Mesenchymal stem cell (in vitro differentiated cells and primary cell): ENCODE data around the gene HEG1.
"Not testable (repeated sequence)": the region's sequence is repeated elsewhere in the genome, so short reads cannot be mapped to it uniquely, and the experiment has no call there.

Experiments
- DNase-seq: peaks from one replicate; pipeline ENCODE4 v3.0.0-alpha.2; 2013
- H2AFZ ChIP-seq: one replicate; pipeline ENCODE4 v1.6.1; 2013; ENCODE audit warnings: low read depth, mild to moderate bottlenecking, control low read depth, inconsistent platforms, low read length, moderate library complexity
- H2AK5ac ChIP-seq: 2 replicates; pipeline ENCODE4 v1.6.1; 2013; ENCODE audit warnings: low read length, moderate library complexity, mild to moderate bottlenecking, inconsistent platforms; ENCODE audit not compliant: severe bottlenecking
- H2BK120ac ChIP-seq: one replicate; pipeline ENCODE4 v1.6.1; 2013; ENCODE audit warnings: low read depth, mild to moderate bottlenecking, inconsistent platforms, low read length, moderate library complexity
- H2BK12ac ChIP-seq, 2 experiments: one replicate each; pipeline ENCODE4 v1.6.1; 2013; ENCODE audit warnings: inconsistent platforms in 2 of 2, low read length in 2 of 2, mild to moderate bottlenecking in 2 of 2, moderate library complexity in 2 of 2, control low read depth in 1 of 2
- H2BK15ac ChIP-seq: one replicate; pipeline ENCODE4 v1.6.1; 2013; ENCODE audit warnings: mild to moderate bottlenecking, low read depth, inconsistent platforms; ENCODE audit not compliant: poor library complexity, severe bottlenecking
- H2BK5ac ChIP-seq: 2 replicates; pipeline ENCODE4 v1.6.1; 2013; ENCODE audit warnings: low read depth, mild to moderate bottlenecking, low read length, control low read depth, inconsistent platforms; ENCODE audit not compliant: poor library complexity, severe bottlenecking
- H3K14ac ChIP-seq, 2 experiments: one replicate each; pipeline ENCODE4 v1.6.1; 2013; ENCODE audit warnings: inconsistent platforms in 2 of 2, low read length in 2 of 2, control low read depth in 1 of 2, mild to moderate bottlenecking in 1 of 2, moderate library complexity in 1 of 2
- H3K18ac ChIP-seq, 2 experiments: one replicate each; pipeline ENCODE4 v1.6.1; 2013; ENCODE audit warnings: inconsistent platforms in 2 of 2, low read length in 2 of 2, control low read depth in 1 of 2, low read depth in 1 of 2, mild to moderate bottlenecking in 1 of 2
- H3K23ac ChIP-seq, 2 experiments: one replicate each; pipeline ENCODE4 v1.6.1; 2013; ENCODE audit warnings: inconsistent platforms in 2 of 2, low read length in 2 of 2, mild to moderate bottlenecking in 2 of 2, moderate library complexity in 2 of 2, control low read depth in 1 of 2
- H3K27ac ChIP-seq: 2 replicates; pipeline ENCODE4 v1.5.1; 2013; ENCODE audit warnings: mild to moderate bottlenecking, moderate library complexity, low read length, control low read depth, inconsistent platforms; ENCODE audit not compliant: poor library complexity, severe bottlenecking
- H3K27me3 ChIP-seq, 2 experiments: 2 replicates each; pipeline versions ENCODE4 v1.6.1 to v1.7.0; 2013; ENCODE audit warnings: low read length in 2 of 2, mild to moderate bottlenecking in 2 of 2, moderate library complexity in 2 of 2, control low read depth in 1 of 2, inconsistent platforms in 1 of 2; ENCODE audit not compliant: control insufficient read depth in 1 of 2, insufficient read depth in 1 of 2
- H3K36me3 ChIP-seq, 2 experiments: 2 replicates each; pipeline versions ENCODE4 v1.6.1 to v1.7.0; 2013; ENCODE audit warnings: low read length in 2 of 2, control low read depth in 1 of 2, inconsistent platforms in 1 of 2, low read depth in 1 of 2, mild to moderate bottlenecking in 1 of 2; ENCODE audit not compliant: insufficient read depth in 2 of 2, control insufficient read depth in 1 of 2
- H3K4ac ChIP-seq, 2 experiments: one replicate each; pipeline ENCODE4 v1.6.1; 2013; ENCODE audit warnings: inconsistent platforms in 2 of 2, low read length in 2 of 2, mild to moderate bottlenecking in 2 of 2, moderate library complexity in 2 of 2, control low read depth in 1 of 2, low read depth in 1 of 2
- H3K4me1 ChIP-seq: 2 replicates; pipeline ENCODE4 v1.6.1; 2013; ENCODE audit warnings: low read depth, low read length, control low read depth; ENCODE audit not compliant: control insufficient read depth, insufficient read depth
- H3K4me2 ChIP-seq: 2 replicates; pipeline ENCODE4 v1.6.1; 2013; ENCODE audit warnings: low read length, mild to moderate bottlenecking, inconsistent platforms; ENCODE audit not compliant: poor library complexity, severe bottlenecking
- H3K4me3 ChIP-seq, 2 experiments: 2 replicates each; pipeline versions ENCODE4 v1.5.1 to v1.7.0; 2013; ENCODE audit warnings: low read length in 2 of 2, mild to moderate bottlenecking in 2 of 2, control low read depth in 1 of 2, low read depth in 1 of 2; ENCODE audit not compliant: insufficient read depth in 1 of 2
- H3K79me1 ChIP-seq: replicated peaks from 2 replicates; pipeline ENCODE4 v1.6.1; 2013; ENCODE audit warnings: mild to moderate bottlenecking, control low read depth, low read length, inconsistent platforms; ENCODE audit not compliant: poor library complexity, severe bottlenecking
- H3K9ac ChIP-seq: 2 replicates; pipeline ENCODE4 v1.7.0; 2013; ENCODE audit warnings: mild to moderate bottlenecking, low read length, moderate library complexity
- H3K9me3 ChIP-seq: 2 replicates; pipeline ENCODE4 v1.7.0; 2013; ENCODE audit warnings: mild to moderate bottlenecking, low read length; ENCODE audit not compliant: control insufficient read depth
- H4K8ac ChIP-seq: one replicate; pipeline ENCODE4 v1.6.1; 2013; ENCODE audit warnings: inconsistent platforms, mild to moderate bottlenecking, low read length, moderate library complexity
- H4K91ac ChIP-seq: one replicate; pipeline ENCODE4 v1.6.1; 2013; ENCODE audit warnings: mild to moderate bottlenecking, low read length, inconsistent platforms
- WGBS: methylation state at CpG from one replicate; pipeline ENCODE4 v1.1.7; 2013; ENCODE audit warnings: mixed read lengths; 5-methylcytosine and 5-hydroxymethylcytosine counted together

Gene HEG1

DNA sequence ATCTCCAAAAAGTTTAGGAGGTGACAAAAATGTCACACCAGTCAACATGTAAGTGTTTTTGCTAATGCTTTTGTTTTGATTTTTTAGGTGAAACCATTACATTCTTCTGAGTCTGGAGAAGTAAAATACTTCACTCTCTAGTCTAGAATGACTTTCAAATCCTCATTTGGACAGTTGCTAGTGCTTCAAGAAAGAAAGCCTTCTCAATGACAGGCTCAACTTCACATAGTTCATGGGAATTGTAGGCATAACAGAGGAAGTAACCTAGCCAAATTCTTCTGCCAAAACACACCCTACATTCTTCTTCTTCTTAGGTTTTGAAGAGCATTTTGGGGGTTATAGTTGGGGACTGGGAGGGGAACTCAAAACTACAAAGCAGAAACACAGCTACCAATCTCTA lies 29.4 kb upstream of the HEG1 start:
- no peak overlapping the region for H2AK5ac ChIP-seq
- no peak overlapping the region for H2BK15ac ChIP-seq
- no peak overlapping the region for H3K23ac ChIP-seq
- peaks cover 1 to 8% of the 10 kb centered on the region in 2 experiments for H3K36me3 ChIP-seq
- H4K8ac ChIP-seq, result no peak overlapping the region
- no peak overlapping the region for H3K27ac ChIP-seq
- no peak overlapping the region for H2BK12ac ChIP-seq
- peaks cover under 1% of the 10 kb centered on the region for H3K9me3 ChIP-seq
- no peak overlapping the region for H4K91ac ChIP-seq
- no peak for DNase-seq
- no peak overlapping the region for H2AFZ ChIP-seq
- H2BK120ac ChIP-seq, result no peak overlapping the region
- no peak overlapping the region for H3K9ac ChIP-seq
- no peaks in the 10 kb centered on the region for H3K27me3 ChIP-seq
- no peaks in the 10 kb centered on the region for H3K79me1 ChIP-seq
- peaks cover 4% of the 10 kb centered on the region for H3K4me1 ChIP-seq
- no peak overlapping the region for H3K14ac ChIP-seq
- H3K4ac ChIP-seq, result no peak overlapping the region
- no peak overlapping the region for H3K4me3 ChIP-seq
- no peak overlapping the region for H2BK5ac ChIP-seq
- H3K18ac ChIP-seq, result no peak overlapping the region
- H3K4me2 ChIP-seq, result no peak overlapping the region

DNA sequence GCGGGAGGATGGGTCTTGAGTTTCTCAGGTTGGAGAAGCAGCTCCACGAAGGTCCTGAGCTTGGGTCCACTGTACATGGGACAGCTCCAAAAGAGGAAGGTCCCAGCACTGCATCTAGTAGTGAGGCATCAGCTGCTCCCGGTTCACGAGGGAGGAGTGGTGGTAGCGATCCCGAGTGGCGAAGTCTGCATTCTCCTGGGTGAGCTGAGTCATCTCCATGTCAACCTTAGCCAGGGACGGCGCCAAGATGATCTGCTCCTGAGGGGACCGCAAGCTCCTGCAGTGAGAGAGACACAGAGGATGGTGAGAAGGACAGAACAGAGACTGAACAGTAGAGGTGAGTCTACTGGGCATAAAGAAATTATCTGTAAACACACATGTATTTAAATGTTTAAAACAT lies 28.0 kb upstream of the HEG1 start:
- Histone ChIP-seq H3K18ac (no peak overlapping the region), H3K4me3 (no peak overlapping the region), H2BK5ac (no peak overlapping the region), H2AK5ac (no peak overlapping the region), H3K9ac (no peak overlapping the region), H3K27me3 (no peaks in the 10 kb centered on the region), H3K4me2 (no peak overlapping the region), H2BK12ac (no peak overlapping the region), H3K27ac (no peak overlapping the region), H3K23ac (no peak overlapping the region), H2AFZ (no peak overlapping the region), H2BK120ac (no peak overlapping the region), H2BK15ac (no peak overlapping the region), H3K4me1 (peaks cover 4% of the 10 kb centered on the region), H3K4ac (no peak overlapping the region), H3K9me3 (no peaks in the 10 kb centered on the region), H4K8ac (no peak overlapping the region), H3K79me1 (no peaks in the 10 kb centered on the region), H3K14ac (no peak overlapping the region), H4K91ac (no peak overlapping the region), H3K36me3 (peaks cover 0 to 8% of the 10 kb centered on the region in 2 experiments)
- peak; percentile 47 for DNase-seq
- 46% methylated on average over 10 of the region's 10 CpGs for WGBS

DNA sequence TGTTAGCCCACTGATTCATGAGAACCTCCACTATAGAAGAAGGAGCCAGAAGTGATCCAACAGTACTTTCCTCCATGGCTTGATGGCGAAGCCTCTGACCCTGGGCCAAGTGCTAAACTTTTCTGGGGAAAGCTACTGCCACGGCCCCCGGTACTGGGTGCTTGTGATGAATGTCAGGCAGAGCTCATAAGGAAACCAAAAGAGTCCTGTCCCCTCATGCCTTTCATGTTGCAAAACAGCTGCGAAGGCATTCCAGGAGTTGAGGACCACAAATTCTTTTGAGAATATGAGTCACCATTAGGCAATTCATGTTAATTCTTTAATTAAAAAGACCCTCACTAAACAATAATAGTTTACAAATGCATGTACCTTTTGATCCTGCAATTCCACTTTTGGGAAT lies 26.5 kb upstream of the HEG1 start:
- H2BK15ac ChIP-seq, H2BK5ac ChIP-seq, H4K8ac ChIP-seq, H4K91ac ChIP-seq, H3K9me3 ChIP-seq, H2AFZ ChIP-seq, H3K18ac ChIP-seq, H3K9ac ChIP-seq, H2BK12ac ChIP-seq, H3K27ac ChIP-seq, H3K27me3 ChIP-seq, H2BK120ac ChIP-seq, H2AK5ac ChIP-seq, H3K14ac ChIP-seq, H3K36me3 ChIP-seq, H3K4ac ChIP-seq, H3K79me1 ChIP-seq, H3K4me3 ChIP-seq, H3K4me2 ChIP-seq, H3K23ac ChIP-seq, H3K4me1 ChIP-seq: not testable (repeated sequence)
- DNase-seq, result peak; percentile 52
- 21% methylated on average over 3 of the region's 4 CpGs for WGBS

DNA sequence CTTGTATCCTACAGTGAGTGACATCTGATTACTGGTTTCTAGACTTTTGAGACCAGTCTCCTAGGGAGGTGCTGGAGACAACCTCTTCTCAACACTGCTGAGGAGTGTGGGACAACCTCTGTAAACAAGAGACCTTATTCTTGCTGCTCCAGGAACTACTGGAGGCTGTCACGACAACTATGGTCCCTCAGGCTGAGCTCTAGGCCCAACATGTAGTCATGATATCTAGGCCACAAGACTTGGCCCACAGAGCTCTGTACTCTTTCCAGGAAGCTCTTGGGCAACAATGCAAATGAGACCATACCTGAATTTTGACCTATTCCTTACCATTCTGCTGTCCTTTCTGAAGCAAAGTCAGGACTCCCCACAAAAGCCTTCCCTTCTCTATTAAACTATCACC lies 24.3 kb upstream of the HEG1 start:
- Histone ChIP-seq H2AFZ (no peak overlapping the region), H2BK120ac (no peak overlapping the region), H3K4me1 (peaks cover 4% of the 10 kb centered on the region), H3K79me1 (no peaks in the 10 kb centered on the region), H3K9me3 (no peaks in the 10 kb centered on the region), H2BK5ac (no peak overlapping the region), H3K27ac (no peak overlapping the region), H3K23ac (no peak overlapping the region), H2BK12ac (no peak overlapping the region), H3K14ac (no peak overlapping the region), H4K8ac (no peak overlapping the region), H3K36me3 (peaks cover 0 to 3% of the 10 kb centered on the region in 2 experiments), H2BK15ac (no peak overlapping the region), H3K4ac (no peak overlapping the region), H4K91ac (no peak overlapping the region), H3K27me3 (peaks cover 0 to 4% of the 10 kb centered on the region in 2 experiments), H3K4me3 (no peak overlapping the region), H3K9ac (no peak overlapping the region), H3K4me2 (no peak overlapping the region), H3K18ac (no peak overlapping the region), H2AK5ac (no peak overlapping the region)
- no peak for DNase-seq
- 97% methylated on average over 1 of the region's 1 CpG for WGBS
